CD4-positive, alpha-beta T cell (primary cell): Measurements from ENCODE around the gene NEGR1. TPM values are rescaled to one million over a fixed set of nuclear protein-coding genes. Genes with fewer than 3 reads are reported as not detected.
"Not testable (repeated sequence)": the region's sequence is repeated elsewhere in the genome, so short reads cannot be mapped to it uniquely, and the experiment has no call there.

Experiments
- ATAC-seq: fragments of 200-7000 bp; cut with Tn5 transposase; one replicate; pipeline ENCODE4 v1.10.0; 2022; ENCODE audit warnings: mild to moderate bottlenecking; ENCODE audit not compliant: poor library complexity
- CTCF ChIA-PET: fragments of 350-600 bp; sonication (Branson Sonifier 250); formaldehyde crosslinking; loops from one replicate; lab custom pipeline; 2021; ENCODE audit warnings: antibody characterized with exemption, inconsistent platforms; lab: Charles Lee
- POLR2A ChIA-PET: fragments of 350-600 bp; sonication (Branson Sonifier 250); formaldehyde crosslinking; loops from one replicate; lab custom pipeline; 2021; ENCODE audit warnings: antibody characterized with exemption, inconsistent platforms; lab: Charles Lee
- DNase-seq, 14 experiments: peaks; one replicate each; pipeline ENCODE4 v3.0.0-alpha.2; 2013 to 2020; ENCODE audit warnings: mixed read lengths in 2 of 14
- H3K27ac ChIP-seq, 2 donors: one replicate each; pipeline versions ENCODE4 v1.5.1 to v1.7.0; 2013; ENCODE audit warnings: low read length in 2 of 2, low read depth in 1 of 2, mild to moderate bottlenecking in 1 of 2
- H3K27me3 ChIP-seq, 2 experiments: 1 replicate in 1 of 2; 2 replicates in 1 of 2; pipeline versions ENCODE4 v1.6.1 to v1.7.0; 2013; ENCODE audit warnings: low read length in 2 of 2, control low read depth in 1 of 2, mild to moderate bottlenecking in 1 of 2, moderate library complexity in 1 of 2; ENCODE audit not compliant: insufficient read depth in 2 of 2, control insufficient read depth in 1 of 2
- H3K36me3 ChIP-seq: one replicate; pipeline ENCODE4 v1.6.1; 2013; ENCODE audit warnings: low read length, control low read depth; ENCODE audit not compliant: insufficient read depth
- H3K4me1 ChIP-seq: one replicate; pipeline ENCODE4 v1.6.1; 2013; ENCODE audit warnings: low read length, control low read depth; ENCODE audit not compliant: insufficient read depth
- H3K4me3 ChIP-seq: one replicate; pipeline ENCODE4 v1.5.1; 2013; ENCODE audit warnings: mild to moderate bottlenecking, low read length, moderate library complexity
- H3K9me3 ChIP-seq, 2 experiments: 1 replicate in 1 of 2; 2 replicates in 1 of 2; pipeline versions ENCODE4 v1.6.1 to v1.7.0; 2013; ENCODE audit warnings: low read length in 2 of 2, mild to moderate bottlenecking in 2 of 2, control low read depth in 1 of 2, moderate library complexity in 1 of 2; ENCODE audit not compliant: control insufficient read depth in 1 of 2, insufficient read depth in 1 of 2
- H3K27ac Mint-ChIP-seq: one replicate; pipeline ENCODE4 v1.8.0; 2020; ENCODE audit warnings: mixed read lengths
- H3K27me3 Mint-ChIP-seq: one replicate; pipeline ENCODE4 v1.8.0; 2021; ENCODE audit warnings: mixed read lengths
- H3K36me3 Mint-ChIP-seq: one replicate; pipeline ENCODE4 v1.8.0; 2021; ENCODE audit warnings: low read depth, mixed read lengths
- H3K4me1 Mint-ChIP-seq: one replicate; pipeline ENCODE4 v1.8.0; 2021; ENCODE audit warnings: low read depth, mixed read lengths
- H3K4me3 Mint-ChIP-seq: one replicate; pipeline ENCODE4 v1.8.0; 2020; ENCODE audit warnings: mild to moderate bottlenecking, mixed read lengths
- H3K9me3 Mint-ChIP-seq: one replicate; pipeline ENCODE4 v1.8.0; 2020; ENCODE audit warnings: mixed read lengths
- intact Hi-C, 2 experiments: fragments of 100-400 bp; cut with DNase I in 1 of 2; cut with micrococcal nuclease in 1 of 2; formaldehyde crosslinking; loops; one replicate each; pipeline versions ENCODE4 v1.15.1 to v1.9.0; 2023 to 2025; cut with DNase I, micrococcal nuclease
- total RNA-seq, 174 experiments: library from RNA in 2 of 174; stranded (reverse) in 2 of 174; gene quantifications; one replicate each; pipeline ENCODE4 v1.2.3 and lab custom pipeline; 2021 to 2026
- TF ChIP-seq, protein P1 (sequence below): fragments of 200-600 bp; IDR thresholded peaks from one replicate; pipeline ENCODE4 v1.8.0; 2022; ENCODE audit warnings: antibody characterized with exemption, mild to moderate bottlenecking

Gene NEGR1
- total RNA-seq, 2 experiments from 2014 or later, result 0.03 TPM

DNA sequence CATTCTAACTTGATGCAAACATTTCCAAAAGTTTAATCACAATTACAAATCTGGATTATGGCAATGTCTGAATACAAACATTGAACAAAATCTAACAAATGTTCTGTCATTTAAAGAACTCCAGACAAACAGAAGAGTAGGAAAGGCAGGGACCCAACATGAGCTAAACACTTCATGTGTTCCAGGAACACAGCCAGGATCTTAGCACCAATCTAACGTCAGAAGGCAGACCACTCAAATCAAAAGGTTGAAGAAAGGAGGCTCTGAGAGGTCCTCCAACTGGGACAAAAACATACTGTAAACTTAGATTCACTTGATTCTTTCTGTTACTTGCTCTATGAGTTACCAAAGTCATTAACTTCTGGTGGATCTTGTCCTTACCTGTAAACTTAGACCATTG, 374.0 kb downstream of the NEGR1 start:
- H3K4me3 ChIP-seq, result no peak overlapping the region
- intact Hi-C loops, result no loop called here
- TF ChIP-seq, protein P1, sequence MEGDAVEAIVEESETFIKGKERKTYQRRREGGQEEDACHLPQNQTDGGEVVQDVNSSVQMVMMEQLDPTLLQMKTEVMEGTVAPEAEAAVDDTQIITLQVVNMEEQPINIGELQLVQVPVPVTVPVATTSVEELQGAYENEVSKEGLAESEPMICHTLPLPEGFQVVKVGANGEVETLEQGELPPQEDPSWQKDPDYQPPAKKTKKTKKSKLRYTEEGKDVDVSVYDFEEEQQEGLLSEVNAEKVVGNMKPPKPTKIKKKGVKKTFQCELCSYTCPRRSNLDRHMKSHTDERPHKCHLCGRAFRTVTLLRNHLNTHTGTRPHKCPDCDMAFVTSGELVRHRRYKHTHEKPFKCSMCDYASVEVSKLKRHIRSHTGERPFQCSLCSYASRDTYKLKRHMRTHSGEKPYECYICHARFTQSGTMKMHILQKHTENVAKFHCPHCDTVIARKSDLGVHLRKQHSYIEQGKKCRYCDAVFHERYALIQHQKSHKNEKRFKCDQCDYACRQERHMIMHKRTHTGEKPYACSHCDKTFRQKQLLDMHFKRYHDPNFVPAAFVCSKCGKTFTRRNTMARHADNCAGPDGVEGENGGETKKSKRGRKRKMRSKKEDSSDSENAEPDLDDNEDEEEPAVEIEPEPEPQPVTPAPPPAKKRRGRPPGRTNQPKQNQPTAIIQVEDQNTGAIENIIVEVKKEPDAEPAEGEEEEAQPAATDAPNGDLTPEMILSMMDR, result no peak

DNA sequence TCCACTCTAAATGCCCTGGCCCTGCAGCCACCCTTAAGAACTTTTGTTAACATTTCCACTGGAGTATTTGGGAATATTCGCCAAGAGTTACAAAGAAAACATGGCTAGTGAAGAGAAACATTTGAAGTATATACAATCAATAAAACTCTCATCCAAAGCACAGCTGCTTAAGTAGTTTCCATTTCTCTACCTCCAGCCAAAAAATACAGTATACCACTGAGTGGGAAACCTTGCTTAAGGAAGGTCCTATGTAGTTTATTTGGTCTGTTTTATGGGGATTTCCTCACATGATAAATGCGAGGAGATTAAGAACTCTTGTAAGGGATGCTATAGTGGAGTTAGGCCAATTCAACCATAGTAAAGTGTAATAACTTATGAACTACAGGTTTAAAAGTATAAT, 382.5 kb downstream of the NEGR1 start:
- POLR2A ChIA-PET, result no interaction called here
- ATAC-seq, result no peak

More for the DNA sequence above, 374.0 kb downstream of the NEGR1 start:
- POLR2A ChIA-PET, result no interaction called here
- Histone ChIP-seq H3K4me1 (no peaks in the 10 kb centered on the region), H3K27ac (no peak overlapping the region), H3K27me3 (no peaks in the 10 kb centered on the region), H3K36me3 (no peaks in the 10 kb centered on the region), H3K9me3 (peaks cover 0 to 4% of the 10 kb centered on the region in 2 experiments)
- no peaks in the 10 kb centered on the region for H3K27me3 Mint-ChIP-seq
- H3K9me3 Mint-ChIP-seq, result no peaks in the 10 kb centered on the region
- H3K4me3 Mint-ChIP-seq, result no peak overlapping the region
- H3K36me3 Mint-ChIP-seq, result no peaks in the 10 kb centered on the region
- ATAC-seq (no peak), DNase-seq (no peak)
- H3K4me1 Mint-ChIP-seq, result no peaks in the 10 kb centered on the region
- H3K27ac Mint-ChIP-seq, result no peak overlapping the region
- CTCF ChIA-PET, result no interaction called here

DNA sequence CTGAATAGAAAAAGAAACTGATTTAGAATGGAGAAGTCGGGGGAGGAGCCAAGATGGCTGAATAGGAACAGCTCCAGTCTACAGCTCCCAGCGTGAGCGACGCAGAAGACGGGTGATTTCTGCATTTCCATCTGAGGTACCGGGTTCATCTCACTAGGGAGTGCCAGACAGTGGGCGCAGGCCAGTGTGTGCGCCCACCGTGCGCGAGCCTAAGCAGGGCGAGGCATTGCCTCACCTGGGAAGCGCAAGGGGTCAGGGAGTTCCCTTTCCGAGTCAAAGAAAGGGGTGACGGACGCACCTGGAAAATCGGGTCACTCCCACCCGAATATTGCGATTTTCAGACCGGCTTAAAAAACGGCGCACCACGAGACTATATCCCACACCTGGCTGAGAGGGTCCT, 394.2 kb downstream of the NEGR1 start:
- H3K4me3 ChIP-seq, H3K27ac Mint-ChIP-seq, H3K27me3 ChIP-seq, DNase-seq, POLR2A ChIA-PET, H3K4me1 Mint-ChIP-seq, H3K36me3 ChIP-seq, intact Hi-C loops, H3K27ac ChIP-seq, H3K9me3 Mint-ChIP-seq, H3K9me3 ChIP-seq, H3K27me3 Mint-ChIP-seq, ATAC-seq, H3K36me3 Mint-ChIP-seq, H3K4me1 ChIP-seq, H3K4me3 Mint-ChIP-seq, CTCF ChIA-PET: not testable (repeated sequence)

More for the DNA sequence above, 382.5 kb downstream of the NEGR1 start:
- H3K27ac Mint-ChIP-seq, result no peak overlapping the region
- intact Hi-C loops, result no loop called here
- no peak overlapping the region for H3K4me3 Mint-ChIP-seq
- Histone ChIP-seq H3K36me3 (no peaks in the 10 kb centered on the region), H3K27me3 (no peaks in the 10 kb centered on the region), H3K4me3 (no peak overlapping the region), H3K4me1 (no peaks in the 10 kb centered on the region), H3K9me3 (peaks cover 4 to 5% of the 10 kb centered on the region in 2 experiments), H3K27ac (no peak overlapping the region)
- TF ChIP-seq, protein P1, result no peak
- H3K9me3 Mint-ChIP-seq, result no peaks in the 10 kb centered on the region
- DNase-seq, result no peak
- CTCF ChIA-PET, result no interaction called here
- no peaks in the 10 kb centered on the region for H3K4me1 Mint-ChIP-seq
- H3K36me3 Mint-ChIP-seq, result no peaks in the 10 kb centered on the region
- no peaks in the 10 kb centered on the region for H3K27me3 Mint-ChIP-seq

DNA sequence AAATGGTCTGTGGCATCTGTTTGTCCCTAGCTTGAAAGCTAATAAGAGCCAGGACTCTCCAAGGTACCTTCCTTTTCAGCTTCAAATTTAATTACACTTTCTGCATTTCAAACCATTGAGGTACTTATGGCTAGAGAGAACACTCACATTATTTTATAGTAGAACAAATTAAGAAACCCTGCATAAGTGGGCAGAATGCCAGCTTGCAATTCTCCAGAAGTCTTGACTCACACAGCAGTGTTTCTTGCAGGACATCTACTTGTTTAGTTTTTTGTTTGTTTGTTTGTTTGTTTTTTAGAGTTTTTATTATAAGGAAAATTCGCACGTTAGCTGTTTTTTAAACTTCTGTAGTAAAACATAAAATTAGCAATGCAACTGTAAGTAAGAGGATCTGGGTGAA, 397.2 kb downstream of the NEGR1 start:
- ChIA-PET CTCF (no interaction called here), POLR2A (no interaction called here)
- no peaks in the 10 kb centered on the region for H3K9me3 ChIP-seq
- H3K9me3 Mint-ChIP-seq, result no peaks in the 10 kb centered on the region
- H3K27me3 ChIP-seq, result no peaks in the 10 kb centered on the region
- no peak overlapping the region for H3K4me3 ChIP-seq
- H3K4me1 ChIP-seq, result no peaks in the 10 kb centered on the region
- no peaks in the 10 kb centered on the region for H3K27me3 Mint-ChIP-seq
- H3K4me3 Mint-ChIP-seq, result no peak overlapping the region
- DNase-seq (no peak), ATAC-seq (no peak)
- H3K36me3 ChIP-seq, result no peaks in the 10 kb centered on the region
- intact Hi-C loops, result no loop called here
- H3K4me1 Mint-ChIP-seq, result no peaks in the 10 kb centered on the region
- no peak overlapping the region for H3K27ac ChIP-seq
- no peaks in the 10 kb centered on the region for H3K36me3 Mint-ChIP-seq
- TF ChIP-seq, protein P1, result no peak
- no peak overlapping the region for H3K27ac Mint-ChIP-seq
